H9 (cell line): ENCODE measurements around the gene PRSS2. TPM values are rescaled to one million over a fixed set of nuclear protein-coding genes. Genes with fewer than 3 reads are reported as not detected.

ENCODE experiments used
- DNase-seq: peaks from one replicate; pipeline ENCODE4 v3.0.0-alpha.2; 2017
- H2AFZ ChIP-seq: one replicate; pipeline ENCODE4 v1.6.1; 2013; ENCODE audit warnings: mild to moderate bottlenecking, low read length, control low read depth, moderate library complexity
- H2AK5ac ChIP-seq: 2 replicates; pipeline ENCODE4 v1.6.1; 2013; ENCODE audit warnings: low read length, control low read depth, mixed read lengths; ENCODE audit not compliant: insufficient read length
- H2BK120ac ChIP-seq: one replicate; pipeline ENCODE4 v1.6.1; 2013; ENCODE audit warnings: low read depth, mild to moderate bottlenecking, low read length, control low read depth, inconsistent platforms; ENCODE audit not compliant: poor library complexity, severe bottlenecking
- H2BK12ac ChIP-seq: 2 replicates; pipeline ENCODE4 v1.6.1; 2013; ENCODE audit warnings: low read length, control low read depth, mixed read lengths, low read depth; ENCODE audit not compliant: insufficient read length
- H2BK15ac ChIP-seq: 2 replicates; pipeline ENCODE4 v1.6.1; 2013; ENCODE audit warnings: low read depth, low read length, control low read depth
- H2BK20ac ChIP-seq: one replicate; pipeline ENCODE4 v1.6.1; 2013; ENCODE audit warnings: low read depth, mild to moderate bottlenecking, low read length, control low read depth, inconsistent platforms; ENCODE audit not compliant: poor library complexity, severe bottlenecking
- H2BK5ac ChIP-seq: 2 replicates; pipeline ENCODE4 v1.6.1; 2013; ENCODE audit warnings: low read length, control low read depth, mixed read lengths; ENCODE audit not compliant: insufficient read length
- H3K14ac ChIP-seq: 2 replicates; pipeline ENCODE4 v1.6.1; 2013; ENCODE audit warnings: low read length, control low read depth; ENCODE audit not compliant: insufficient read depth
- H3K18ac ChIP-seq: 2 replicates; pipeline ENCODE4 v1.6.1; 2013; ENCODE audit warnings: low read depth, mild to moderate bottlenecking, mixed read lengths, low read length, control low read depth; ENCODE audit not compliant: insufficient read length
- H3K23ac ChIP-seq: 2 replicates; pipeline ENCODE4 v1.6.1; 2013; ENCODE audit warnings: low read length, control low read depth, mixed read lengths, low read depth; ENCODE audit not compliant: insufficient read length
- H3K23me2 ChIP-seq: 2 replicates; pipeline ENCODE4 v1.6.1; 2013; ENCODE audit warnings: low read depth, mild to moderate bottlenecking, mixed read lengths, low read length, control low read depth; ENCODE audit not compliant: insufficient read length, poor library complexity, severe bottlenecking
- H3K27ac ChIP-seq: 2 replicates; pipeline ENCODE4 v1.5.1; 2013; ENCODE audit warnings: low read length, control low read depth, mixed read lengths, low read depth; ENCODE audit not compliant: insufficient read length
- H3K27me3 ChIP-seq: 2 replicates; pipeline ENCODE4 v1.6.1; 2013; ENCODE audit warnings: low read length, control low read depth, inconsistent platforms; ENCODE audit not compliant: insufficient read depth
- H3K4ac ChIP-seq: 2 replicates; pipeline ENCODE4 v1.6.1; 2013; ENCODE audit warnings: low read depth, mild to moderate bottlenecking, control low read depth, inconsistent platforms, low read length, moderate library complexity
- H3K4me1 ChIP-seq: 2 replicates; pipeline ENCODE4 v1.6.1; 2013; ENCODE audit warnings: low read length, control low read depth, inconsistent platforms; ENCODE audit not compliant: insufficient read depth
- H3K4me2 ChIP-seq: 2 replicates; pipeline ENCODE4 v1.6.1; 2013; ENCODE audit warnings: low read length, control low read depth, mixed read lengths; ENCODE audit not compliant: insufficient read length, insufficient read depth
- H3K56ac ChIP-seq: 2 replicates; pipeline ENCODE4 v1.6.1; 2013; ENCODE audit warnings: low read depth, mild to moderate bottlenecking, mixed read lengths, low read length, control low read depth; ENCODE audit not compliant: insufficient read length
- H3K79me1 ChIP-seq: 2 replicates; pipeline ENCODE4 v1.6.1; 2013; ENCODE audit warnings: low read depth, mild to moderate bottlenecking, moderate library complexity, low read length, control low read depth, inconsistent platforms; ENCODE audit not compliant: insufficient read depth, poor library complexity, severe bottlenecking
- H3K79me2 ChIP-seq: 2 replicates; pipeline ENCODE4 v1.6.1; 2013; ENCODE audit warnings: low read length, control low read depth, inconsistent platforms; ENCODE audit not compliant: insufficient read depth
- H3K9ac ChIP-seq: 2 replicates; pipeline ENCODE4 v1.6.1; 2013; ENCODE audit warnings: low read length, control low read depth, mixed read lengths; ENCODE audit not compliant: insufficient read length; ENCODE audit errors: extremely low read depth
- H3K9me3 ChIP-seq: one replicate; pipeline ENCODE4 v1.6.1; 2013; ENCODE audit warnings: low read depth, low read length, inconsistent platforms; ENCODE audit not compliant: control insufficient read depth
- H3T11ph ChIP-seq: one replicate; pipeline ENCODE4 v1.6.1; 2013; ENCODE audit warnings: mild to moderate bottlenecking, low read length, control low read depth, inconsistent platforms
- H4K20me1 ChIP-seq: one replicate; pipeline ENCODE4 v1.6.1; 2013; ENCODE audit not compliant: control insufficient read depth, insufficient read length, insufficient read depth
- H4K5ac ChIP-seq: 2 replicates; pipeline ENCODE4 v1.6.1; 2013; ENCODE audit warnings: low read depth, mild to moderate bottlenecking, mixed read lengths, low read length, control low read depth; ENCODE audit not compliant: insufficient read length
- H4K8ac ChIP-seq: replicated peaks from 2 replicates; pipeline ENCODE4 v1.6.1; 2013; ENCODE audit warnings: low read length, control low read depth, mixed read lengths, low read depth; ENCODE audit not compliant: insufficient read length
- H4K91ac ChIP-seq: 2 replicates; pipeline ENCODE4 v1.6.1; 2013; ENCODE audit warnings: low read depth, mild to moderate bottlenecking, moderate library complexity, mixed read lengths, low read length, control low read depth; ENCODE audit not compliant: insufficient read length
- H3K27ac Mint-ChIP-seq, 3 experiments: 2 replicates in 2 of 3; 3 replicates in 1 of 3; pipeline ENCODE4 v1.8.0; 2020 to 2021; ENCODE audit warnings: mixed read lengths in 3 of 3, mild to moderate bottlenecking in 1 of 3, moderate library complexity in 1 of 3
- H3K27me3 Mint-ChIP-seq: 2 replicates; pipeline ENCODE4 v1.8.0; 2021; ENCODE audit warnings: low read depth, mild to moderate bottlenecking, moderate library complexity, mixed read lengths
- H3K36me3 Mint-ChIP-seq, 3 experiments: 2 replicates in 2 of 3; 3 replicates in 1 of 3; pipeline ENCODE4 v1.8.0; 2020 to 2021; ENCODE audit warnings: low read depth in 3 of 3, mixed read lengths in 3 of 3; ENCODE audit not compliant: insufficient read depth in 1 of 3
- H3K4me1 Mint-ChIP-seq, 2 experiments: 2 replicates each; pipeline ENCODE4 v1.8.0; 2020; ENCODE audit warnings: mixed read lengths in 2 of 2
- H3K4me3 Mint-ChIP-seq, 2 experiments: 2 replicates in 1 of 2; 3 replicates in 1 of 2; pipeline ENCODE4 v1.8.0; 2020 to 2021; ENCODE audit warnings: mild to moderate bottlenecking in 2 of 2, mixed read lengths in 2 of 2, moderate library complexity in 1 of 2
- H3K9me3 Mint-ChIP-seq, 2 experiments: 2 replicates in 1 of 2; 3 replicates in 1 of 2; pipeline ENCODE4 v1.8.0; 2020; ENCODE audit warnings: mild to moderate bottlenecking in 2 of 2, mixed read lengths in 2 of 2, moderate library complexity in 1 of 2
- CTCF ChIP-seq: fragments of 200-600 bp; sonication (generic); conservative IDR thresholded peaks from 3 replicates; pipeline ENCODE4 v1.8.0; 2021; ENCODE audit warnings: antibody characterized with exemption, mild to moderate bottlenecking
- WGBS: extraction: QIAGEN DNeasy Blood & Tissue Kit; methylation state at CpG from one replicate; pipeline ENCODE4 v1.1.7; 2013; ENCODE audit warnings: missing lambda C conversion rate, low lambda C conversion rate, mixed read lengths; ENCODE audit not compliant: insufficient read length; ENCODE audit errors: extremely low coverage; 5-methylcytosine and 5-hydroxymethylcytosine counted together
- total RNA-seq: library from RNA; stranded (reverse); gene quantifications from 2 replicates; pipeline ENCODE4 v1.2.1, GENCODE V29; 2021

The PRSS2 gene
- total RNA-seq, 1 experiment from 2014 or later, result not detected

GRCh38 chr7:142806022-142806356 lies 35.2 kb downstream of the PRSS2 start:
- Histone ChIP-seq H3K4ac (no peak overlapping the region), H2BK5ac (no peak overlapping the region), H3K79me2 (no peaks in the 10 kb centered on the region), H2BK12ac (no peak overlapping the region), H4K20me1 (no peaks in the 10 kb centered on the region), H3K9ac (no peak overlapping the region), H3T11ph (no peak overlapping the region), H2BK120ac (no peak overlapping the region), H4K91ac (no peak overlapping the region), H4K5ac (no peak overlapping the region), H3K4me2 (no peak overlapping the region), H3K27me3 (no peaks in the 10 kb centered on the region), H4K8ac (no peak overlapping the region), H3K14ac (no peak overlapping the region), H3K18ac (no peak overlapping the region), H2BK20ac (no peak overlapping the region), H2BK15ac (no peak overlapping the region), H3K23me2 (no peaks in the 10 kb centered on the region), H2AFZ (no peak overlapping the region), H3K79me1 (no peaks in the 10 kb centered on the region), H3K4me1 (no peaks in the 10 kb centered on the region), H3K56ac (no peak overlapping the region), H3K9me3 (no peaks in the 10 kb centered on the region), H3K23ac (no peak overlapping the region), H3K27ac (no peak overlapping the region), H2AK5ac (no peak overlapping the region)
- Mint-ChIP-seq H3K27ac (no peak overlapping the region), H3K36me3 (peaks cover 7 to 10% (median 8%) of the 10 kb centered on the region in 3 experiments), H3K4me1 (peaks cover 2 to 17% of the 10 kb centered on the region in 2 experiments; a peak in 3 of 4 replicates), H3K4me3 (no peak overlapping the region), H3K27me3 (peaks cover 66% of the 10 kb centered on the region), H3K9me3 (no peaks in the 10 kb centered on the region)
- TF ChIP-seq CTCF, result no peak
- no CpG with 5 or more reads among the region's 2 CpGs for WGBS
- no peak for DNase-seq
